GM12873 (cell line): ENCODE data around the gene MYL2.

Experiments
- CTCF ChIP-seq: IDR thresholded peaks from 2 replicates; pipeline ENCODE4 v1.5.1; 2012; ENCODE audit warnings: low read depth, mild to moderate bottlenecking, moderate library complexity, low read length, control low read depth; ENCODE audit not compliant: insufficient read depth; ENCODE audit errors: missing control alignments

The MYL2 gene

DNA sequence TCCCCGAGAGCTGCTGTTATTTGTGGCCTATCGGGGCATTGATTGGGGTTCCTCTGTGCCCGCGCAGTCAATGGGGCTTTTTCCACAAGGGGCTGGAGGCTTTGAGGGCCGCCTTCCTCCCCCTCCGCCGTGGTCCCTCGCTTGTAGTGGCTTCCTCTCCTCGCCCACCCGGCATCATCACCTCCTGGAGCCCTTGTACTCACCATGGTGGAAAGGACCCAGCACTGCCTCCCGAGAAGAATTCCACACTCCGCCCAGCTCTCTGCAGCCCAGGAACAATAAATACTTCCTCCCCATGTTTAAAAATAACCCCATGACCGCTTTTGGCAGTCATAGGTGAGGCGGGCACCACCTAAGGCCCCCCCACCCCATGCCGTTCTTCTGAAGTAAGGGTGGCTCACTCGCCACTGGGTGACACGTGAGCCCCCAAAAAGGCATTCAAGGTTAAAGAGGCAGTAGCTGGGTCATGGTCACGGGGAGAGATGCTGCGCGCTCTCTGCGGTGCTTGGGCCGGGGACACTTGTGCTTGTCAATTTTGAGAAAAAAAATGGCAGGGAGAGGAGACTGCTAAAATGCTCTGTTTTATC lies at the start of gene MYL2:
TSS of gene MYL2 (minus strand) at position 256 of the 587 bp plus-strand sequence. CDS start at position 206, 50 bp downstream.
- TF ChIP-seq CTCF, result no peak

DNA sequence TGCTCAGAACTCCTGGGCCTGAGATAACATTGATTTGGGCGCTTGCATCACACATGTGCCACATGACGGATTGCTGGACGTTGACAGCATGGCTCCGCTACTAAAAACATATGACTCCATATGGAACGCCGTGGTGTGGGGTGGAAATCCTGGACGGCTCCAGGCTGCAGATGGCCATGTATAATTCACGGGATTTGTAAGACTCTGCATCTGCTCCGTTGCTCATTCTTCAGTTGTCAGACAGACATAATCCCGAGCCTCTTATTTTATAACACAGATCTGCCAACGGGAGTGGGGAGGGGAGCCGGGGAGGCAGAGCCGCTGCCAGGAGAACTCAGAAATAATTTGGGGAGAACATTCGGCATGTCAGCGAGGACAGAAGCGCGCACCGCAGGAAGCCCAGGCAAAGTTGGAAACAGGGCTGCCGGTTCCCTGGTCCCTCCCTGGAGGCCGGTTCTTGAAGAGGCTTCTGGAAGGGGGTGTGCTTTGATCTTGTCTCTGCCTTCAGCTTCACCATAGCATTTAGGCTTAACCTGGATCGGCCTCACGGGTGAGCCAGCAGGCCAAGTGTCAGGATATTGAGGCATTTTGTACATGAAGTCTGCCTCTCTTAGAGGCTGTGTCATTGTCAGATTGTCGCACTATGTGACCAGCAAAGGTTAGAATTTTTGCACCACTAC lies 45.8 kb upstream of the MYL2 start:
- no peak for TF ChIP-seq CTCF

DNA sequence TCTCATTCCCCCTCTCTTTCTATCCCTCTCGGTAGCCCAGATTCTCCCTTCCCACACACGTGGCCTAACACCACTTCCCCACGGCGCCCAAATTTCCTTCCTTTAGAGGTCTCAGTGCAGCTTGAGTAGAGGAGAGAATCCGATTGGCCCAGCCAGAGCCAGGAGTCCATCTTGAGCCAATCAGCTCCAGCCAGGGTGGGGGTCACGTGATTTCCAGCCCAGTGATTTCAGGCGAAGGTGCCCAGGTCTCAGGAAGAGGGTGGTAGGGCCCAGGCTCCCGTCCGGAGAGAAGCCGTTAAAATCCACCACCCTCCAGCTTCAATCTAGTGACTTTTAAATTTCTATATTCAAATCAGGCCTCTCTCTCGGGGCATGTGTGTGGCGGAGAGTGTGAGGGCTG lies 45.2 kb upstream of the MYL2 start:
- no peak for TF ChIP-seq CTCF

- TF ChIP-seq CTCF, result no peak
Measured at GRCh38 chr12:110960795-110961194, 40.4 kb upstream of the MYL2 start.

GRCh38 chr12:110957652-110958051 lies 37.3 kb upstream of the MYL2 start:
- no peak for TF ChIP-seq CTCF

DNA sequence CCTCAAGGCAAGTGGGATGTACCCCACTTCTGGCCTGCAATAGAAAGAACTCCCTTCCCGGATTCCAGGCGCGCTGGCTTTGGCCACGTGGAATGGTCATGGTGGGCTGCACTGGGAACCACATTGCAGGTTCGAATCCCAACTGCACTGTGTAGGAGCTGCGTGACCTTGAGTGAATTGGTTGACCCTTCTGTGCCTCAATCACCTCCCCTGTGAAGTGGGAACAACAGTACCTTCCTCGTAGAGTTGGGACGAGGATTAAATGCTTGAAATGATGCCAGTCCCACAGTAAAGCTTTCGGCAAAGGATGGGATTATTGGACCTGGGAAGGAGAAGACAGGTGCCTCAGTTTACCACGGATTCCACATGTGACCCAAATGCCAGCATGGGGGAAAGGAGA lies 36.8 kb upstream of the MYL2 start:
- no peak for TF ChIP-seq CTCF

DNA sequence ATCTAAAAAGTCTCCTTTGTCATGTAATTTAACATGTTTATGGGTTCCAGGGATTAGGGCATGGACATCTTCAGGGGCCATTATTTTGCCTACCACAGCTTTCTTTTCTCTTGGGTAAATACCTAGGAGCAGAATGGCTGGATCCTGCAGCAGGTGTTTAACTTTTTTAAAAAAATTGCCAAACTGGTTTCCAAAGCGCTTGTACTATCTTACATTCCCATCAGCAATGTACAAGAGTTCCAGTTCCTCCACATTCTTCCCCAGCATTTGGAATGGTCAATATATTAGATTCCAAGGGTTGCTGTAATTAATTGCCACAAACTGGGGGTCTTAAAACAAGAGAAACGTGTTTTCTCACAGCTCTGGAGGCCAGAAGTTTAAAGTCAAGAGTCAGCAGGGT lies 27.7 kb upstream of the MYL2 start:
- no peak for TF ChIP-seq CTCF
